Body of pancreas (tissue), 4 donors: ENCODE data around the gene DNALI1.

Experiments
- CTCF ChIP-seq, 7 experiments: fragments of 450-650 bp in 4 of 7; fragments of 200-600 bp in 3 of 7; sonication (generic) in 3 of 7; IDR thresholded peaks; one replicate each; pipeline ENCODE4 v1.5.1; 2016 to 2019; ENCODE audit warnings: antibody characterized with exemption in 7 of 7
- POLR2A ChIP-seq, 3 donors: fragments of 450-650 bp; IDR thresholded peaks; one replicate each; pipeline ENCODE4 v1.6.1; 2016; ENCODE audit warnings: antibody characterized with exemption in 3 of 3, mild to moderate bottlenecking in 2 of 3

GRCh38 chr1:37513795-37514349 lies 42.9 kb upstream of the DNALI1 start:
- TF ChIP-seq POLR2A (IDR thresholded peaks at IDR 0.05) (no peak), CTCF (IDR thresholded peaks at IDR 0.05) (no peak)
